22Rv1 (cell line): ENCODE data around the gene INPP5D.
"Not testable (repeated sequence)": the region's sequence is repeated elsewhere in the genome, so short reads cannot be mapped to it uniquely, and the experiment has no call there.

Source experiments
- H3K27ac ChIP-seq: fragments of 450-650 bp; 2 replicates; pipeline ENCODE4 v1.5.1; 2017
- ZFX ChIP-seq: fragments of 450-650 bp; IDR thresholded peaks from 2 replicates; pipeline ENCODE4 v1.6.1; 2017; ENCODE audit warnings: antibody characterized with exemption, borderline replicate concordance
- TF ChIP-seq, protein P1 (sequence below): fragments of 450-650 bp; IDR thresholded peaks from 2 replicates; pipeline ENCODE4 v1.5.1; 2017; ENCODE audit warnings: mild to moderate bottlenecking

Gene INPP5D

DNA sequence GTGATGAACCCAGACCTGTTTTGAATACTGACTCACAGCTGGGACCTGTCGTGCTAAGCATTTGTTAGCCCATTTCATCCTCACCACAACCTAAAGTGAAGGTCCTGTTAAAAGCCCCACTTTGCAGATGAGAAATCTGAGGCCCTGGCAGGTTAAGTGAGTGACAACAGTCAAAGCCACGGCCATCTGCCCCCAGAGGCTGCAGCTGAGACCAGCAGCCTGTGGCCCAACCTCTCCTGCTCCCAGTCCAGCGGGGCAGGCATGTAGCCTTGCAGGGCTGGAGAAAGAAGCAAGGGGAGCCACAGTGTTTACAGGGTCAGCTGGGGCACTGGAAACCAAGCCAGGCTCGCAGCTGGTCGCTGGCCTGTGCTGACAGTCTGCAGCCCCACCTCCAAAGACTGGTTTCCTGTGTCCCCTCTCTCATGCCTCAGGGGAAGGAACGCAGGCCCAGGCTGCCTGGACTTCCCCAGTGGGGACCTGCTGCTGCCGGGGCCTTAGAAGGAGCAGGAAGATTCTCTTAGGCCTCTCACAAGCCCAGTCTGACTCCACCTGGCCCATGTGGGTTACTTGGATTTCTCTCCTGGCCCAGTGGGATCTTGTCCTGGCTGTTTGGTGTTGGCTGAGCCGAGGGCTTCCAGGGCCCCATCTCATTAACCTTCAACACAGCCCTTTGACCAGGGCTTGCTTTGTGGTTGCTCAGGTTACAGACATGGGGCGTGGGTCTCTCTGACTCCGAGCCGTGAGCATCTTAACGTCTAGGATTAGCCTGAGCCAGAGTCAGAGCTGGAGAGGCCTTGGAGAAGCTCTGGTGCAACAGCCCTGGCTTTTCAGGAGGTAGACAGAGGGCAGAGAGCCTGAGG is 1.7 kb downstream of the INPP5D start:
- no peak for TF ChIP-seq ZFX
- TF ChIP-seq, protein P1, sequence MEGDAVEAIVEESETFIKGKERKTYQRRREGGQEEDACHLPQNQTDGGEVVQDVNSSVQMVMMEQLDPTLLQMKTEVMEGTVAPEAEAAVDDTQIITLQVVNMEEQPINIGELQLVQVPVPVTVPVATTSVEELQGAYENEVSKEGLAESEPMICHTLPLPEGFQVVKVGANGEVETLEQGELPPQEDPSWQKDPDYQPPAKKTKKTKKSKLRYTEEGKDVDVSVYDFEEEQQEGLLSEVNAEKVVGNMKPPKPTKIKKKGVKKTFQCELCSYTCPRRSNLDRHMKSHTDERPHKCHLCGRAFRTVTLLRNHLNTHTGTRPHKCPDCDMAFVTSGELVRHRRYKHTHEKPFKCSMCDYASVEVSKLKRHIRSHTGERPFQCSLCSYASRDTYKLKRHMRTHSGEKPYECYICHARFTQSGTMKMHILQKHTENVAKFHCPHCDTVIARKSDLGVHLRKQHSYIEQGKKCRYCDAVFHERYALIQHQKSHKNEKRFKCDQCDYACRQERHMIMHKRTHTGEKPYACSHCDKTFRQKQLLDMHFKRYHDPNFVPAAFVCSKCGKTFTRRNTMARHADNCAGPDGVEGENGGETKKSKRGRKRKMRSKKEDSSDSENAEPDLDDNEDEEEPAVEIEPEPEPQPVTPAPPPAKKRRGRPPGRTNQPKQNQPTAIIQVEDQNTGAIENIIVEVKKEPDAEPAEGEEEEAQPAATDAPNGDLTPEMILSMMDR: no peak
- H3K27ac ChIP-seq: no peak overlapping the region

DNA sequence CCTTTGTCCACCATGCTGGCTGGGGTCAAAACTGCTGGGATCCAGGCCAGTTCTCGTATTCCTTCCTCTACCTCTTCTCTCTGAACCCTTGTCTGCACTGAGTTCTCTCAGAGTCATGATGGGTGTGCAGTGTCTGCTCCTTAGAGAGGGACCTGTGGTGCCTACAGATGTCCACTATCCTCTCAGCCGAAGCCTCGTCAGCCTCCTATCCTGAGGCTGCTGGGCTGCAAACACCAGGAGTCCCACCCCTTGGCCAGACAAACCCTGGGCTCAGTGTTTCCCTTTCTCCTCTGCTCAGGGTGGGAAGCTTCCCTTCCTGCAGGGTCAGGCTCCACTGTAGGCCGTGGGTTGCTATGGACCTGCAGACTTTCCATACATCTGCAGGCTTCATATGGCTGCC is 2.3 kb downstream of the INPP5D start:
- no peak for TF ChIP-seq ZFX
- TF ChIP-seq, protein P1: no peak
- no peak overlapping the region for H3K27ac ChIP-seq

DNA sequence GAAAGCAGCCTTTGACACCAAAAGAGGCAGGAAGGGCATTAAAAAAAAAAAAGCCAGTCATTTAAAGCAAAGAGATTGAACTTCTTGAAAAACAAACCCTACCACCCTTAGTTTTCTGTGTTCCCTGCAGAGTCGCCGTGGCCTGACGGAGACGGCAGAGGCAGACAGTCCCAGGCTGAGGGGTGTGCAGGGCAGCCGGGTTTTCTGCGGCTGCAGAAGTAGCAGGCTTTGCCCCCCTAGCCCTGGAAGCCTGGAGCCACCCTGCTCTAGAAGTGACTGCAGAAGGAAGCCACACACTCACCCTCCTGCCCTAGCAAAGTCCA is 2.8 kb downstream of the INPP5D start:
- TF ChIP-seq, protein P1: no peak
- no peak for TF ChIP-seq ZFX
- no peak overlapping the region for H3K27ac ChIP-seq

DNA sequence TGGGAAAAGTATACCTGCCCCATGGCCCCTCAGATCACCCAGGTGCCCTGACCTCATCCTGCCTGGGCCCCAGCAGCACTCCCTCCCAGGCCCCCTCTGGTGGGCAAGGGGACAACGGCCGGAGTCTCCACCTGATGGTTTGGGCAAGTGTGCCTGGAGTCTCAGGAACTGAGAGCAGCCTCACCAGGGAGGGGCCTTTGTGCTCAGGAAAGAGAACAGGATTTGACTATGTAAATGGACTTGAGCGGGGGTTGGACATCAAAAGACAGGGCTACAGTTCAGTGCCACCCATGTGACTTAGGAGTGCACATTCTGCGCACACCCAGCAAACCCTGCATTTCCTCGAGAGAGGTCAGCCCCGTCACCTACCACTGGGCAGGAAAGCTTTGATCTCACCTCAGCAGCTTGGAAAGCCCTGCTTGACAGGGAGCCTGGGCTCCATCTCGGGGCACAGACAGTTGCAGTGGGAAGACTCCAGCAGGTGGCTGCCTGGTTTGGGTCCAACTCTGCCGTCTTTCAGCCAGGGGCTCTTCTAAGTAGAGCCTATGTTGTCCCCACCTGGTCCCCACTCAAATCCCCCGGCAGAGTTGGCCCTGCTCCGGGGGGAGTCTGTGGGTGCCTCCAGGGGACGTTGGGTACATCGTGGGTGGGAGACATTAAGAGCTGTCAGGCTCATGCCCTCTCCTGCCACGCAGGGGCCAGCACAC is 3.3 kb downstream of the INPP5D start:
- TF ChIP-seq, protein P1: no peak
- TF ChIP-seq ZFX: no peak
- H3K27ac ChIP-seq: no peak overlapping the region

DNA sequence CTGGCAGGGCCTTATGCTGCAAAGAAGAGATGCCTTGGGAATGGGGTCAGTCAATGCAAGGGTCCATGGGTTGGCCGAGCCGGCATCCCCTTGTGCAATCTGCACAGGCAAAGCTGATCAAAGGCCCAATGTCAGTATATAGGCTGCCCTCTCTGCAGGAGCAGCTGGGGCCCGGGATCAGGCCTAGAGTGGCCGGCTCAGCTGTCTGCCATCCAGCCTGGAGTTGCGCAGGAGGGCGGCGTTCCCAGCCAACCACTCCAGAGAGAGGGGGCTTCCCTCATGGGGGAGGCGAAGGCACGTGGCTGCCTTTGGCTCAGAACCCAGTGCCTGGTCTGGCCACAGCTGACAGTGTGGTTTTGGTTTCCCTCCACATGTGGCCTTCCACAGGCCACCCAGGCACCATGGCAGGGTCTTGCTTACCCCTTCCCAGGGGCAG is 3.9 kb downstream of the INPP5D start:
- no peak overlapping the region for H3K27ac ChIP-seq

DNA sequence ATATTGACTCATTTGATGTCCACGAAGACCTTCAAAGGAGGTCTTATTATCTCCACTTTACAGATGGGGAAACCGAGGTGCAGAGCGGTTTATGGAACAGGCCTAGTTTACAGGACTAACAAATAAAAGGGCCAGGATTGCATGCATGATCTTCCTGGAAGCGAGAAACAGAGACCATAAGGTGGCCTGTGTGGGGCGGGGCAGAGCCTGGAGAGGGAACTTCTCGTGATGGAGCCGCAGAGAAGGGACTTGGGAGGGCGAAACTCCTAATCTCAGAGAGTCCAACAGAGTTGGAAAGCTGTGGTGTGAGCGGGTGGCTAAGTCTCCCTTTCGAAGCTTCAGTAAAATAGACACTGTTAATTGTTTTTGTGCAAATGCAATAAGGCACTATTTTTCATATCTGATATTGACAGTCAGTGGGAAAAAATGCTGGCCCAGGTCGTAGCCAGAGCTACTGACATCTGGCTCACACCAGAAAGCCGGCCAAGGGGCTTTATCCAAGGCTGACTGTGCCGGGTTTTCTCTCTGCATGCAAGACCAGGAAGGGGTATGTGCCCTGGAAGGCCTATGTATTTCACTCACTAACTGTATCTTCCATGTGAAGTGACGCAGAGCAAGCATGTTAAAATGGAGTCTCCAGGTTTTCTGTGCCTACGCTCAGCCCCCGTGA is 4.5 kb downstream of the INPP5D start:
- no peak overlapping the region for H3K27ac ChIP-seq
- no peak for TF ChIP-seq ZFX
- TF ChIP-seq, protein P1: no peak

More for the DNA sequence above, 3.9 kb downstream of the INPP5D start:
- no peak for TF ChIP-seq ZFX
- TF ChIP-seq, protein P1: no peak

DNA sequence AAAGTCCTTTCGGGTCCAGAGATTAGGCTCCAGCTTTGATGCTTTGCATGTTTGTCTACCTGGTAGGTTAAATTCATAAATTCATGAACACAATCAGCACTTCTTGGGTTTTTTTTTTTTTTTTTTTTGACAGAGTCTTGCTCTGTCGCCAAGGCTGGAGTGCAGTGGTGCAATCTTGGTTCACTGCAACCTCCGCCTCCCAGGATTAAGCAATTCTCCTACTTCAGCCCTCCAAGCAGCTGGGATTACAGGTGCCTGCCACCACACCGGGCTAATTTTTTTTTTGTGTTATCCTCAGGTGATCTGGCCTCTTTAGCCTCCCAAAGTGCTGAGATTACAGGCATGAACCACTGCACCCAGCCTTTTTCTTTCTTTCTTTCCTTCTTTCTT is 5.1 kb downstream of the INPP5D start:
- not testable (repeated sequence) for H3K27ac ChIP-seq
